Measurements from ENCODE around the gene MOGAT3. TPM values are rescaled to one million over a fixed set of nuclear protein-coding genes. Genes with fewer than 3 reads are reported as not detected.

Gene MOGAT3
- total and polyA plus RNA-seq, 4 donors: 0.12 TPM; not detected in 3

DNA sequence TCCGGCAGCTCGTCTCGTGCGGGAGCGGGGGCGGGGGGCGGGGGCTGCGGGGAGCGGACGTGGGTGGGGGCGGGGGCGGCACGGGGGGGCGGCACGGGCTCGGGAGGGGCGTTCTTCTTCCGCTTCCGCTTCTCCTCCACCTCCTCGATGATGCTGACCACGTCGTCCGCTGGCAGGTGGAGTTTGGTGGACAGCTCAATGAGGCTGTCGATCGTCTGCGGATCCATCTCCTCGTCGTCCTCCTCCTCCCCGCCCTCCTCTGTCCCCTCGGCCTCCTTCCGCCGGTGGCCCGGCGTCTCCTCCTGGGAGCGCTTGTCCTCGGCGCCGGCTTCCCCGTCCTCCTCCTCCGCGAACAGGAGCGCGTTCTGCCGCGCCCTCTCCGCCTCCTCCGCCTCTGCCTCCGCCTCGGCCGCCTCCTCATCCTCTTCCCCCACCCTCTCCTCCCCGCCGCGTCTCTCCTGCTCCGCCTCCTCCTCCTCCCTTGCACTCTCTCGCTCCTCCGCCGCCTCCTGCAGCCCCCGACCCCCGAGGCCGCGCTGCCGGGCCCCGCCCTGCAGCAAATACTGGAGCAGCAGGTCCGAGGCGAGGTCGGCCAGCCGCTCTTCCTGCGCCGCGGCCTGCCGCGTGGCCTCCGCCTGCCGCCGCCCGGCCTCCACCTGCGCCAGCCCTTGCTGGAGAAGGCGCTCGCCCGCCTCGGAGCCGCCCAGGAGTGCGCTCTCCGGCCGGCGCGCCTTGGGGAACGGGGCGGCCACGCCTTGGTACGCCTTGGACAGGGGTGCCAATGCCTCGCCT, 37.4 kb downstream of the MOGAT3 start:
- Histone ChIP-seq H3K9me3 (ENCODE audit: control insufficient read depth, insufficient read depth, low read length) (no peaks in the 10 kb centered on the region), H3K27me3 (ENCODE audit: control insufficient read depth, insufficient read depth, low read length) (peaks cover 43% of the 10 kb centered on the region), H3K27ac (ENCODE audit: low read depth, low read length) (no peak overlapping the region), H3K36me3 (ENCODE audit: control insufficient read depth, insufficient read depth, low read length) (peaks cover 28% of the 10 kb centered on the region), H3K4me1 (ENCODE audit: control insufficient read depth, insufficient read depth, low read length) (peaks cover 48% of the 10 kb centered on the region), H3K4me3 (ENCODE audit: low read depth, low read length) (peak overlapping the region; percentile 41)
- WGBS (ENCODE audit: insufficient coverage): 0% methylated on average over 69 of the region's 92 CpGs
- peak in 2 of 6 donors; percentile 78 to 95 for DNase-seq (ENCODE audit: low read depth in 4 of 6, low spot score in 6 of 6)

DNA sequence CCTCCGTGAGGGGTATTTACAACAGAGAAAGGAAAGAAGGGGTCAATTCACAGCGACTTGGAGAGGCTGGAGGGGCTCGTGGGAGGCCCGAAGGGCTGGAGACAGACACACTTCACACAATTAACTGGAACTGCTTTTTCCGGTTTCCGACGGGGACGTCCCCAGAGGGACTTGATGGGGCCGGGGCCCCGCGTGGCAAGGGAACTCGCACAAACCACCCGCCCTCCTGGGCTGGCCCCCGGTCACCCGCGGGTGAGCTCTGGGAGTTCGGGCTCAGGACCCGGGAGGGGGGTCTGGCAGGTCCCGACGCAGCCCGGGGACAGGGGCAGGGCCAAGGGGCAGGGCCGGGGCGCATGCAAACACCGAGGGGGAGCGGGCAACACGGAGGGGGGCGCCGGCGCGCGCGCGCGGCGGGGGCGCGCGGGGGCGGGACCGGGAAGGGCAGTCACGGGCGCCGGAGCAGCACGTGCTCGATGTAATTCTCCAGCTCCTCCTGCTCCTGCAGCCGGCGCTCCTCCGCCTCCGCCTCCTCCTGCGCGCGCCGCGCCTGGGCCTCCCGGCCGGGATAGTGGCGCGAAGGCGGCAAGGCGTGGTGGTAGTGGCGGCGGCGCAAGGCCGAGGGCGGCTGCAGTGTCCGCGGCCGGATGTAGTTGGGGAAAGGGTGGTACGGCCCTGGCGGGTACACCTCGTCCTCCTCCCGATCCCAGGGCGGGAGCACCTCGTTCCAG, 38.1 kb downstream of the MOGAT3 start:
- no peak overlapping the region for H3K27ac ChIP-seq (ENCODE audit: low read depth, low read length)

DNA sequence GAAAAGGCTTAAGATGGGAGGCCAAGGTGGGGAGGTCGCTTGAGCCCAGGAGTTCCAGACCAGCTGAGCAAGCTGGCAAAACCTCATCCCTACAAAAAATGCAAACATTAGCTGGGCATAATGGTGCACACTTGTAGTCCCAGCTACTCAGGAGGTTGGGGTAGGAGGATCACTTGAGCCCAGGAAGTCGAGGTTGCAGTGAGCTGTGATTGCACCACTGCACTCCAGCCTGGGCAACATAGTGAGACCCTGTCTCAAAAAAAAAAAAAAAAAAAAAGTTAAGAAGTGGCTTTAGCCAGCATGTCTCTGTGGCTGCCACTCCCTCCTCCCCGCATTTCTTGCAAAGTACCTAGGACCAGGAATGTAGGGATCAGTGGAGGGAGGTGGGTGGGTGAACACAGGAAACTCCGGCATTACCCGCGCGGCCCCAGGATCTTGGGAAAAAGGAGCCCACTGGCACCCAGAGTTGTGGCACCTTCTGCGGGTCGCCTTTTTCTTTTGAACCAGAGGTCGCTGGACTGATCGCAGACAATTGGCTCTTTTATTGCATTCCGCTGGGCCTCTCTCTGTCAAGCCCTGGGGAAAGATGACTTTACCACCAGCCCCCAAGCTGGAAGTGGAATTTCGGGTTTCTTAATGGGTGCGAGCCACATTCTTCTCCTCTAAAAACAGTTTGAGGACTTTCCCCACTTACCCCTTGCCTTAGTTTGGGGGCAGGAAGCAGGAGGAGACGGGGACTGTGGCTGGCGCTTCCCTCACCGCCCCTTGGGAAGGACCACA, 39.0 kb downstream of the MOGAT3 start:
- H3K27me3 ChIP-seq (ENCODE audit: control insufficient read depth, insufficient read depth, low read length): peaks cover 28% of the 10 kb centered on the region

More for the DNA sequence above, 38.1 kb downstream of the MOGAT3 start:
- H3K9me3 ChIP-seq (ENCODE audit: control insufficient read depth, insufficient read depth, low read length): no peaks in the 10 kb centered on the region
- under 1% methylated on average over 68 of the region's 74 CpGs for WGBS (ENCODE audit: insufficient coverage)
- DNase-seq (ENCODE audit: low read depth in 4 of 6, low spot score in 6 of 6): peak in 2 of 6 donors; percentile 86 to 89
- H3K36me3 ChIP-seq (ENCODE audit: control insufficient read depth, insufficient read depth, low read length): peaks cover 32% of the 10 kb centered on the region
- peaks cover 36% of the 10 kb centered on the region for H3K27me3 ChIP-seq (ENCODE audit: control insufficient read depth, insufficient read depth, low read length)
- peaks cover 48% of the 10 kb centered on the region for H3K4me1 ChIP-seq (ENCODE audit: control insufficient read depth, insufficient read depth, low read length)
- H3K4me3 ChIP-seq (ENCODE audit: low read depth, low read length): no peak overlapping the region

DNA sequence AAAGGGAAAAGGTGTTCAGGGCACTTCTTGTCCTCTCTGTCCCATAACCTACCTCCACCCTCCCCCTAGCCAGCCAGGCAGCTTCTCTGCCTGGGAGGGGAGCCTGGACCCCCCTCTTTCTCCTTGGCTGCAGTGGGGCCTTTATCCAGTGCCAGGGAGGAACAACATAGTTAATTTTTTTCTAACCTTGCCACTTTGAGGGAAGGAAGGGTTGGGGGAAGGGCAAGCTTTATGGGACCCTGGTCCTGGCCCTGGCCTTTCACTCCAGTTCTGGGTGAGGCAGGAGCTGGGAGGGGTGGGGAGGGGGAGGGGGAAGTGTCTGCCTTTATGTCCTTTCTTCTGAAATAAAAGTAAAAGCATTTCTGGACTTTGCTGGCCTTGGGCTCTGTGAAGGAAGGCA, 39.9 kb downstream of the MOGAT3 start:
- no peak overlapping the region for H3K4me3 ChIP-seq (ENCODE audit: low read depth, low read length)
- peaks cover 42% of the 10 kb centered on the region for H3K36me3 ChIP-seq (ENCODE audit: control insufficient read depth, insufficient read depth, low read length)

More for the DNA sequence above, 39.0 kb downstream of the MOGAT3 start:
- Histone ChIP-seq H3K36me3 (ENCODE audit: control insufficient read depth, insufficient read depth, low read length) (peaks cover 40% of the 10 kb centered on the region), H3K4me3 (ENCODE audit: low read depth, low read length) (no peak overlapping the region), H3K9me3 (ENCODE audit: control insufficient read depth, insufficient read depth, low read length) (no peaks in the 10 kb centered on the region), H3K27ac (ENCODE audit: low read depth, low read length) (no peak overlapping the region), H3K4me1 (ENCODE audit: control insufficient read depth, insufficient read depth, low read length) (peaks cover 41% of the 10 kb centered on the region)
- WGBS (ENCODE audit: insufficient coverage): 52% methylated on average over 9 of the region's 17 CpGs
- DNase-seq (ENCODE audit: low read depth in 4 of 6, low spot score in 6 of 6): no peak

DNA sequence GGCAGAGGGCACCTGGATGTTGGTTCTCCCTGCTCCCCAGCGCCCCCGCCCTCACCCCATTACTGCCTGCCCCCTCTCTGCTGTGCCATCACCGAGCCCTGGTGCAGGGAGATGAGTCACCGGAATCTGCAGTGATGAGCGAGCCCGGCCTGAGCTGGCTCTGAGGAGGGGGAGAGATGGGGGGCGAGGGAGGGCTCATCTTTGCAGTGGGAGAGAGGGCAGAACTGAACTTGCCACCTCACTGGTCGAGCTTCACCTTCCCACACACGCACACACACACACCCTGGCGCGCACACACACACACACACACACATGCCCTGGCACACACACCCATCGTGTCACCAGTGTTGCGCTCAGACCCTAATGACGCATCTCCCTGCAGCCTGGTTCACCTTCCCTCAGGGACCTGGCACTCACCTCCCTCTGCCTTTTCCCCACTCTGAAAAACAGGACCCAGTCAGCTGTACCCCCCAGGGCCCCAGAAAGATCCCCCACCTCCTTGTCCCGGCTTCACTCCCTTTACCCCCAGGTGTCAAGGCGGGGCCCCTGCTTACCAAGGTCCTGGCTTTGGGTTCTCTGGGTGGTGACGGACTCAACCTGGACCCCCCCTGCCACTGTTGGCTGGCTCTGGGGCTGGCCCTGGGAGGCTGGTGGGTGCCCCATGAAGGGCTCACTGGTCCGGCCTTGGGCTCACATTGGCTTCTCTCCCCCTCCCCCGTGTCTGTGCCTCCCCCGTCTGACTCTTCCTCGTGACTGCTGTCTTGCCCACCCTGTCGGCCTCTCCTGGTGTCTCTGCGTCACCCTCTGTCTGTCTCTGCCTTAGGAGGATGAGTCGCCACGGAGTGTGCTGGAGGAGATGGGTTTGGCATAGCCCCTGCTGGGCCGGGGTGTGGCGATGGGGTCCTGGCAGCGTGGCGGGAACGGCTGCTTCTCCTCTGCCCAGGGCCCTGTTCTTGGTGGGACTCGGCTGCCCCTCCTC, 40.9 kb downstream of the MOGAT3 start:
- WGBS (ENCODE audit: insufficient coverage): 68% methylated on average over 21 of the region's 31 CpGs
- Histone ChIP-seq H3K27ac (ENCODE audit: low read depth, low read length) (no peak overlapping the region), H3K4me1 (ENCODE audit: control insufficient read depth, insufficient read depth, low read length) (peaks cover 30% of the 10 kb centered on the region), H3K27me3 (ENCODE audit: control insufficient read depth, insufficient read depth, low read length) (peaks cover 12% of the 10 kb centered on the region), H3K9me3 (ENCODE audit: control insufficient read depth, insufficient read depth, low read length) (no peaks in the 10 kb centered on the region), H3K4me3 (ENCODE audit: low read depth, low read length) (no peak overlapping the region), H3K36me3 (ENCODE audit: control insufficient read depth, insufficient read depth, low read length) (peaks cover 42% of the 10 kb centered on the region)
- no peak for DNase-seq (ENCODE audit: low read depth in 4 of 6, low spot score in 6 of 6)

More for the DNA sequence above, 39.9 kb downstream of the MOGAT3 start:
- Histone ChIP-seq H3K9me3 (ENCODE audit: control insufficient read depth, insufficient read depth, low read length) (no peaks in the 10 kb centered on the region), H3K27me3 (ENCODE audit: control insufficient read depth, insufficient read depth, low read length) (peaks cover 20% of the 10 kb centered on the region), H3K27ac (ENCODE audit: low read depth, low read length) (no peak overlapping the region), H3K4me1 (ENCODE audit: control insufficient read depth, insufficient read depth, low read length) (peaks cover 33% of the 10 kb centered on the region)
- no peak for DNase-seq (ENCODE audit: low read depth in 4 of 6, low spot score in 6 of 6)

DNA sequence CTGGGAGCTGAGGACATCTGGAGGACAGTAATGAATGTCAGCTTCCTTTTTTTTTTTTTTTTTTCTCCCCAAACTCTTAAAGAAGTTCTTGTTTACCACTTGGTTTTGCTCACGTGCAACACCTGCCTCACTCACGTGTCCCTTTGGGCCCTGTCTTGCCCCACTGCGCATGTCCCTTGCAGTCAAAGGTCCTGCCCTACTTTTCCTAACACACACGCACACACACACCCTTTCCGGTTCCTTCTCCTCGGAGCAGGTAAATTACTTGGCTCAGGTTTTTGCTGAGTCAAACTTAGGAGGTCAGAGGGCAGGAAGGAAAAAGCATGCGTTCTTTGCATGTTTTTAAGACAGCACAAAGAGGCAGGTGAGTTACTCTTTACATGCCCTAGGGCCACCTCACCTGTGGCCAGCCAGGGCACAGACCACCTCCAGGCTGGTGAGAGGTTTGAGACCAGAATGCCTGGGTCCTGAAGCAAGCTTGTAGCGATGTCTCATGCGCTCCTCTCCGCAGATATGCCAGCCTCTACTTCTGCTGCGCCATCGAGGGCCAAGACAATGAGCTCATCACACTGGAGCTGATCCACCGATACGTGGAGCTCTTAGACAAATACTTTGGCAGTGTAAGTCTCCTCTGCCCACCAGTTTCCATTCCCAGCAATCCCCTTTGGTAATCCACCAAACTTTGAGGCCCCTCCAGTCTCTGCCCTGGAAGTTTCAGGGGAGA, 43.8 kb downstream of the MOGAT3 start:
- no peak for DNase-seq (ENCODE audit: low read depth in 4 of 6, low spot score in 6 of 6)
- Histone ChIP-seq H3K27ac (ENCODE audit: low read depth, low read length) (no peak overlapping the region), H3K27me3 (ENCODE audit: control insufficient read depth, insufficient read depth, low read length) (no peaks in the 10 kb centered on the region), H3K4me3 (ENCODE audit: low read depth, low read length) (no peak overlapping the region), H3K4me1 (ENCODE audit: control insufficient read depth, insufficient read depth, low read length) (peaks cover 17% of the 10 kb centered on the region), H3K36me3 (ENCODE audit: control insufficient read depth, insufficient read depth, low read length) (peaks cover 40% of the 10 kb centered on the region), H3K9me3 (ENCODE audit: control insufficient read depth, insufficient read depth, low read length) (no peaks in the 10 kb centered on the region)
- 80% methylated on average over 10 of the region's 14 CpGs for WGBS (ENCODE audit: insufficient coverage)

DNA sequence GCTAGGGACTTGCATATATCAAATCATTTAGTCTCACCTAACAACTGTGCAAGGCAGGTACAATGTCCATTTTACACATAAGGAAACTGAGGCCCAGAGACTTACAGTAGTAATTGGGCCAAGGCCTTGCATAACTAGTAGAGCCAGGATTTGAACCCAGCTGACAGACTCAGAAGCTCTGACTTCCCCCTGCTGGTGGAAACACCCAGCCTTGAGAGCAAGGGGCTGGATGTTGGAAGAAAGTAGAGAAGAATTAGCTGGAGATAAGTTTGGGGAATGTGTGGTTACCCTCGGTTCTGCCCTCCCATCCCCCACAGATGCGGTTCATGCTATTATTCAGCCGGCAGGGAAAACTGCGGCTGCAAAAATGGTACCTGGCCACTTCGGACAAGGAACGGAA, 44.6 kb downstream of the MOGAT3 start:
- no peak overlapping the region for H3K27ac ChIP-seq (ENCODE audit: low read depth, low read length)
- H3K9me3 ChIP-seq (ENCODE audit: control insufficient read depth, insufficient read depth, low read length): no peaks in the 10 kb centered on the region
- H3K4me3 ChIP-seq (ENCODE audit: low read depth, low read length): no peak overlapping the region
- 85% methylated on average over 4 of the region's 6 CpGs for WGBS (ENCODE audit: insufficient coverage)
- no peaks in the 10 kb centered on the region for H3K27me3 ChIP-seq (ENCODE audit: control insufficient read depth, insufficient read depth, low read length)
- H3K4me1 ChIP-seq (ENCODE audit: control insufficient read depth, insufficient read depth, low read length): peaks cover 17% of the 10 kb centered on the region
- no peak for DNase-seq (ENCODE audit: low read depth in 4 of 6, low spot score in 6 of 6)
- peaks cover 40% of the 10 kb centered on the region for H3K36me3 ChIP-seq (ENCODE audit: control insufficient read depth, insufficient read depth, low read length)

DNA sequence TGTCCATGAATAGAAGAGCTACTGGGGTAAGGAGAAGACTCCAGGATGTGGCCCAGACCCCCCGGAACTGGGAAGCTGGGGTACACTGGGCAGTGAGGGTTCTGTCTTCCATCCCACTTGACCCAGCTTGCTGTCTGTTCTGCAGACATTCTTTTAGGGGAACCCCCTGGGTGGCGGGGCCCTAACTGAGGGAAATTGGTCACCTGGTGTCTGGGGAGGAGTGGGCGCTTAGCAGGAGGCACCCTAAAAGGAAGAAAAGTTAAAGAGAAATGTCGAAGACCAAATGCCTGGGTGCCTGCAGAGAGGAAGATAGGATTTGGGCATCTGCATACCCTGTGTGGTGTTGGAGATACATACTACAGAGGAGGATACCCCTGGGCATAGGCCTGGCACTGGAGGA, 45.5 kb downstream of the MOGAT3 start:
- Histone ChIP-seq H3K4me1 (ENCODE audit: control insufficient read depth, insufficient read depth, low read length) (peaks cover 17% of the 10 kb centered on the region), H3K27me3 (ENCODE audit: control insufficient read depth, insufficient read depth, low read length) (no peaks in the 10 kb centered on the region), H3K4me3 (ENCODE audit: low read depth, low read length) (peak overlapping the region; percentile 72), H3K9me3 (ENCODE audit: control insufficient read depth, insufficient read depth, low read length) (no peaks in the 10 kb centered on the region), H3K36me3 (ENCODE audit: control insufficient read depth, insufficient read depth, low read length) (peaks cover 33% of the 10 kb centered on the region), H3K27ac (ENCODE audit: low read depth, low read length) (no peak overlapping the region)
- WGBS (ENCODE audit: insufficient coverage): 51% methylated on average over 3 of the region's 4 CpGs
- DNase-seq (ENCODE audit: low read depth in 4 of 6, low spot score in 6 of 6): no peak

Data from spinal cord (tissue), 10 donors.